ENCODE data around the gene METTL25.

METTL25 gene

DNA sequence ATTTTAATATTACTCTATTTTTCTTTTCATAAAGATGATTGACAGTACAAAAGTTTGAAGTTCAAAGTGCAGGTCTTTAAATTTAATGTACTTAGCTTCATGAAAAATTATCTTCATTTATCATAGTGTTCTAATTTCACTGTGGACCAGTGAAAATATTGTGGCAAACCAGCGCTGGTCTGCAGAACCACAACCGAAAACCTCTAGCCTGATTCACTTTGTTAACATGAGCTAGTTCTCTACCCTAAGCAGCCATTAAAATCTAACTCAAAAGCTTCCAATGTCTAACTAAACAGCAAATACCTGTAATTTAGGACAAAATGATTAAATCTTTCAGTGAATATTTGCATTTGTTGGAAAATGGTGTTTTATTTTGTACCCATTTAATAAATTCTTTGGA, 167.3 kb downstream of the METTL25 start:
- no peak for DNase-seq (ENCODE audit: low spot score)

DNA sequence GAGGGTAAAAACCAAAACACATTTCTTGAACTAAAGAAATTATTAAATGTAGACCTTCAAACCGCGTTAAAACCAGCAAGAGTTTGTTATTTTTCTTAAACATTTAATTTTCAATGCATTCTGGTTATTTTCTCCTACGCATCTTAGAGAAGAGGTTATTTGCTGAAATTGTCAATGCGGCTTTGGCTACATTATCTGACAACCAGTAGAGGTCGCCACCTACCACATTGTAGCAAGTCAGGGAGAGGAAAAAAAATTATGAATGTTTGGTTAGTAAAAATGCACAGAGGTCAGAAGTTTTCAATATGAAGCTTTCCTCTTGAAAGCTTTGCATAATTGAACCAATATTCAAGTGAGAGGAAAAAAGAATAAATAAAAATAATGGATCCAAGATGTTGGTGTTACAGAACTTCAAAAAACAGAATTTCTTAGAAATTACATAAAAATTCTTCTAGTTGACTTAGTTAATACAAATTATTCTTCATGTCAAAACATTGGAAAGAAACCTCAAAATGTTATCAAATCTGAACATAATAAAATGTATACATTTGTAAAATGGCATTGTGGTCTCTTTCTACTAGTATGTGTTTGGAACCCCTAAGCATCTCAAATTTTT, 168.9 kb downstream of the METTL25 start:
- peak; percentile 65 for DNase-seq (ENCODE audit: low spot score)

Data from SW480 (cell line).